ENCODE measurements around the gene MEA1. TPM values are rescaled to one million over a fixed set of nuclear protein-coding genes. Genes with fewer than 3 reads are reported as not detected.

MEA1 gene
- total RNA-seq, 1 donor from 2014 or later = 54.2 TPM

- FAIRE-seq = no peak
- peaks cover 33% of the 10 kb centered on the region for H3K4me1 ChIP-seq (ENCODE audit: insufficient read depth, low read length)
- Mint-ChIP-seq H3K4me3 (ENCODE audit: unreplicated experiment) (peak overlapping the region; percentile 92), H3K4me1 (ENCODE audit: low read depth, unreplicated experiment) (peaks cover 17% of the 10 kb centered on the region), H3K27me3 (ENCODE audit: low read depth, unreplicated experiment) (no peaks in the 10 kb centered on the region), H3K36me3 (ENCODE audit: low read depth, unreplicated experiment) (peaks cover 15% of the 10 kb centered on the region), H3K27ac (ENCODE audit: unreplicated experiment) (peak overlapping the region; percentile 91), H3K9me3 (ENCODE audit: unreplicated experiment) (no peaks in the 10 kb centered on the region)
- TF ChIP-seq CTCF (IDR thresholded peaks at IDR 0.05; ENCODE audit: insufficient read depth, low read depth, low read length) (no peak), EZH2 (IDR thresholded peaks at IDR 0.05; ENCODE audit: insufficient read depth, low read length) (no peak)
- no peaks in the 10 kb centered on the region for H3K27me3 ChIP-seq (ENCODE audit: insufficient read depth, low read length)
- no peaks in the 10 kb centered on the region for H3K9me3 ChIP-seq (ENCODE audit: insufficient read depth, low read depth, low read length)
- DNase-seq (ENCODE audit: low read depth) = no peak
- H3K36me3 ChIP-seq (ENCODE audit: insufficient read depth, low read length) = peaks cover 18% of the 10 kb centered on the region
- peak overlapping the region; percentile 31 for H3K9ac ChIP-seq (ENCODE audit: low read length)
- H3K4me3 ChIP-seq (ENCODE audit: insufficient read depth, low read depth, low read length) = no peak overlapping the region
- H3K27ac ChIP-seq (ENCODE audit: low read depth, low read length) = no peak overlapping the region
- H3K79me2 ChIP-seq (ENCODE audit: insufficient read depth, low read length) = peaks cover 79% of the 10 kb centered on the region
- H4K20me1 ChIP-seq (ENCODE audit: insufficient read depth, low read length) = peaks cover 33% of the 10 kb centered on the region
- no peak overlapping the region for H2AFZ ChIP-seq (ENCODE audit: low read depth, low read length)
- peak overlapping the region; percentile 25 for H3K4me2 ChIP-seq (ENCODE audit: low read length)
Observed at GRCh38 chr6:43016176-43016942, 2.6 kb upstream of the MEA1 start.

- H3K4me1 ChIP-seq (ENCODE audit: insufficient read depth, low read length) = peaks cover 26% of the 10 kb centered on the region
- H2AFZ ChIP-seq (ENCODE audit: low read depth, low read length) = peak overlapping the region; percentile 12
- H3K79me2 ChIP-seq (ENCODE audit: insufficient read depth, low read length) = peaks cover 75% of the 10 kb centered on the region
Observed at GRCh38 chr6:43014434-43014909, 726 bp upstream of the MEA1 start.

More at GRCh38 chr6:43014434-43014909, 726 bp upstream of the MEA1 start:
- peak overlapping the region; percentile 73 for H3K27ac ChIP-seq (ENCODE audit: low read depth, low read length)
- Mint-ChIP-seq H3K9me3 (ENCODE audit: unreplicated experiment) (no peaks in the 10 kb centered on the region), H3K27me3 (ENCODE audit: low read depth, unreplicated experiment) (no peaks in the 10 kb centered on the region), H3K27ac (ENCODE audit: unreplicated experiment) (peak overlapping the region; percentile 85), H3K4me1 (ENCODE audit: low read depth, unreplicated experiment) (peaks cover 15% of the 10 kb centered on the region), H3K36me3 (ENCODE audit: low read depth, unreplicated experiment) (peaks cover 17% of the 10 kb centered on the region), H3K4me3 (ENCODE audit: unreplicated experiment) (peak overlapping the region; percentile 92)
- H3K27me3 ChIP-seq (ENCODE audit: insufficient read depth, low read length) = no peaks in the 10 kb centered on the region
- no peak for TF ChIP-seq EZH2 (IDR thresholded peaks at IDR 0.05; ENCODE audit: insufficient read depth, low read length)
- TF ChIP-seq CTCF (IDR thresholded peaks at IDR 0.05; ENCODE audit: insufficient read depth, low read depth, low read length) = no peak
- FAIRE-seq = no peak
- H3K4me3 ChIP-seq (ENCODE audit: insufficient read depth, low read depth, low read length) = peak overlapping the region; percentile 93
- H4K20me1 ChIP-seq (ENCODE audit: insufficient read depth, low read length) = peaks cover 33% of the 10 kb centered on the region
- H3K9me3 ChIP-seq (ENCODE audit: insufficient read depth, low read depth, low read length) = no peaks in the 10 kb centered on the region
- peaks cover 23% of the 10 kb centered on the region for H3K36me3 ChIP-seq (ENCODE audit: insufficient read depth, low read length)
- H3K4me2 ChIP-seq (ENCODE audit: low read length) = peak overlapping the region; percentile 98
- peak; percentile 23 for DNase-seq (ENCODE audit: low read depth)
- H3K9ac ChIP-seq (ENCODE audit: low read length) = peak overlapping the region; percentile 96

Measured in astrocyte (in vitro differentiated cells and primary cell).